Osteocyte (in vitro differentiated cells): ENCODE data around the gene CACFD1. TPM values are rescaled to one million over a fixed set of nuclear protein-coding genes. Genes with fewer than 3 reads are reported as not detected.

Experiments
- DNase-seq: peaks from one replicate; pipeline ENCODE4 v3.0.0; 2021; ENCODE audit warnings: mixed read lengths; ENCODE audit not compliant: unreplicated experiment; ENCODE audit errors: extremely low spot score
- H3K27ac Mint-ChIP-seq: one replicate; pipeline ENCODE4 v1.8.0; 2021; ENCODE audit warnings: mild to moderate bottlenecking, mixed read lengths; ENCODE audit not compliant: unreplicated experiment
- H3K27me3 Mint-ChIP-seq: one replicate; pipeline ENCODE4 v1.8.0; 2021; ENCODE audit warnings: mixed read lengths; ENCODE audit not compliant: unreplicated experiment
- H3K36me3 Mint-ChIP-seq: one replicate; pipeline ENCODE4 v1.8.0; 2021; ENCODE audit warnings: mixed read lengths; ENCODE audit not compliant: unreplicated experiment
- H3K4me1 Mint-ChIP-seq: one replicate; pipeline ENCODE4 v1.8.0; 2021; ENCODE audit warnings: mixed read lengths; ENCODE audit not compliant: unreplicated experiment
- H3K4me3 Mint-ChIP-seq: one replicate; pipeline ENCODE4 v1.8.0; 2021; ENCODE audit warnings: mild to moderate bottlenecking, moderate library complexity, mixed read lengths; ENCODE audit not compliant: unreplicated experiment
- H3K9me3 Mint-ChIP-seq: one replicate; pipeline ENCODE4 v1.8.0; 2021; ENCODE audit warnings: mixed read lengths; ENCODE audit not compliant: unreplicated experiment
- total RNA-seq: library from RNA; stranded (reverse); gene quantifications from 2 replicates; pipeline ENCODE4 v1.2.1, GENCODE V29; 2021
- TF ChIP-seq, protein P1 (sequence below): fragments of 200-600 bp; sonication (generic); IDR thresholded peaks from 2 replicates; pipeline ENCODE4 v1.5.0; 2021; ENCODE audit warnings: antibody characterized with exemption, mild to moderate bottlenecking, moderate library complexity

CACFD1 gene
- total RNA-seq, 1 donor from 2014 or later: 29.3 TPM

DNA sequence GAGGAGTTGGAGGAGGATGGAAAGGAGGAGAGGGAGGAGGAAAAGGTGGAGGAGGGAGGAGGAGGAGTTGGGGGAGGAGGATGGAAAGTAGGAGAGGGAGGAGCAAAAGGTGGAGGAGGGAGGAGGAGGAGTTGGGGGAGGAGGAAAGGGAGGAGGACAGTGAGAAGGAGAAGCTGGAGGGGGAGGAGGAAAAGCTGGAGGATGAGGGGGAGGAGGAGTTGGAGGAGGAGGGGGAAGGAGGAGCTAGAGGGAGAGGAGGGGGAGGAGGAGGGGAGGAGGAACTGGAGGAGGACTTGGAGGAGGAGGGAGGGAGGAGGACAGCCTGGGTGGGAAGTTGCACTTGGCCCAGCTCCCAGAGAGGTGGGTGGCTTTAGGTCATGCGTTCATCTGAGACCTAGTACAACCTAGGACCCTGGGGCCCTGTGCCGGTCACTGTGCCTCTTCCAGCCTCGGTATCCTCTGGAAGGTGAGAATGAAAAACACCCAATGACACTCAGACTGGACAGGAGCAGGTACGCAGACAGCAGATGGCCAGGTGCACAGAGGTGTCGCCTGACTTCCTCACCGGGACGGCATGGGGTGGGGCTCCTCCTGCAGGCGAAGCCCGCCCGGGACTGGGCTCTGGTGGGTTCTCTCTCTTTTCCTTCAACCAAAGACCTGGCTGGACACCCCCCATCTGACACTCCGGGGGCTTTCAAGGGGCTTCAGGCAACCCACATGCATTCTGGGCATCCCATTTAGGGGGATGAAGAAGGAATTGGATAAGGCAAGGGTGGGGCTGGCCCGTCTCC lies 31.3 kb downstream of the CACFD1 start:
- peak overlapping the region; percentile 89 for H3K27ac Mint-ChIP-seq
- TF ChIP-seq, protein P1, sequence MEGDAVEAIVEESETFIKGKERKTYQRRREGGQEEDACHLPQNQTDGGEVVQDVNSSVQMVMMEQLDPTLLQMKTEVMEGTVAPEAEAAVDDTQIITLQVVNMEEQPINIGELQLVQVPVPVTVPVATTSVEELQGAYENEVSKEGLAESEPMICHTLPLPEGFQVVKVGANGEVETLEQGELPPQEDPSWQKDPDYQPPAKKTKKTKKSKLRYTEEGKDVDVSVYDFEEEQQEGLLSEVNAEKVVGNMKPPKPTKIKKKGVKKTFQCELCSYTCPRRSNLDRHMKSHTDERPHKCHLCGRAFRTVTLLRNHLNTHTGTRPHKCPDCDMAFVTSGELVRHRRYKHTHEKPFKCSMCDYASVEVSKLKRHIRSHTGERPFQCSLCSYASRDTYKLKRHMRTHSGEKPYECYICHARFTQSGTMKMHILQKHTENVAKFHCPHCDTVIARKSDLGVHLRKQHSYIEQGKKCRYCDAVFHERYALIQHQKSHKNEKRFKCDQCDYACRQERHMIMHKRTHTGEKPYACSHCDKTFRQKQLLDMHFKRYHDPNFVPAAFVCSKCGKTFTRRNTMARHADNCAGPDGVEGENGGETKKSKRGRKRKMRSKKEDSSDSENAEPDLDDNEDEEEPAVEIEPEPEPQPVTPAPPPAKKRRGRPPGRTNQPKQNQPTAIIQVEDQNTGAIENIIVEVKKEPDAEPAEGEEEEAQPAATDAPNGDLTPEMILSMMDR: no peak
- no peak overlapping the region for H3K4me3 Mint-ChIP-seq
- H3K27me3 Mint-ChIP-seq: no peaks in the 10 kb centered on the region
- H3K9me3 Mint-ChIP-seq: no peaks in the 10 kb centered on the region
- DNase-seq: no peak
- H3K36me3 Mint-ChIP-seq: no peaks in the 10 kb centered on the region
- peaks cover 50% of the 10 kb centered on the region for H3K4me1 Mint-ChIP-seq

DNA sequence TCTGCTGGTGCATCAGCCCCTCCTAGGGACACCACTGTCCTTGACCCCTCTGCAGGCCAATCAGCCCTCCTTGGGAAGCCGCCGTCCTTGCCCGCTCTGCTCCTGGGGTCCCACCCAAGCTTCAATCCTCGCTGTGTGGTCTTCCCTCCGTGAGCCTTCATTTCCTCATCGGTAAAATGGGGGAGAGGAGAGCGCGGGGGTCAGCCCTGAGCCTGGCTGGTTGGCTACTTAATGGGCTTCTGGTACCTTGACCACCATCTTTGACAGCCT lies 31.8 kb downstream of the CACFD1 start:
- no peak for DNase-seq
- H3K9me3 Mint-ChIP-seq: no peaks in the 10 kb centered on the region
- no peaks in the 10 kb centered on the region for H3K36me3 Mint-ChIP-seq
- TF ChIP-seq, protein P1: no peak
- H3K4me3 Mint-ChIP-seq: no peak overlapping the region
- H3K4me1 Mint-ChIP-seq: peaks cover 47% of the 10 kb centered on the region
- H3K27ac Mint-ChIP-seq: peak overlapping the region; percentile 89
- peaks cover 2% of the 10 kb centered on the region for H3K27me3 Mint-ChIP-seq

GRCh38 chr9:133492061-133493021 lies 32.6 kb downstream of the CACFD1 start:
- DNase-seq: no peak
- H3K36me3 Mint-ChIP-seq: no peaks in the 10 kb centered on the region
- peak overlapping the region; percentile 89 for H3K27ac Mint-ChIP-seq
- H3K4me1 Mint-ChIP-seq: peaks cover 47% of the 10 kb centered on the region
- peak overlapping the region; percentile 14 for H3K4me3 Mint-ChIP-seq
- TF ChIP-seq, protein P1: no peak
- H3K9me3 Mint-ChIP-seq: no peaks in the 10 kb centered on the region
- H3K27me3 Mint-ChIP-seq: peaks cover 6% of the 10 kb centered on the region

DNA sequence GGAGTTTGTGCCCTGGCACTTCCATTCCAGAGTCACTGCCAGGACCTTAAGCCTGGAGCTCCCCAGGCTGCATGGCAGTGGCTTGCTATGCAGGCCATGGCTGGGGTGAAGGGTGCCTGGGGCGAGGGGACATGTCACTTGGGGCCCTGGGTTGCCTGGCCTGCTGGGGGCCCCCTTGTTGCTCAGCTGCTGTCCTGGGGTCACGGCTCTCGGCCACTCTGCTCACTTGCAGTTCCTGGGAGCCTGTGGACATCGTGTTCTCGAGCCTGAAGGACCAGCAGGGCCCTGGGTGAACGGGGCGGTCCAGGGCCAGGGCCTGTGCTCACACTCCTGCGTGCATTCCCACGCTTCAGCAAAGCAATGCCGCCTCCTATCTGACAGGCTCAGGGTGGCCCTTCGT lies 33.6 kb downstream of the CACFD1 start:
- Mint-ChIP-seq H3K36me3 (no peaks in the 10 kb centered on the region), H3K4me1 (peaks cover 45% of the 10 kb centered on the region), H3K27ac (peak overlapping the region; percentile 89)

More for the DNA sequence above, 33.6 kb downstream of the CACFD1 start:
- no peaks in the 10 kb centered on the region for H3K9me3 Mint-ChIP-seq
- no peak for DNase-seq
- TF ChIP-seq, protein P1: no peak
- H3K27me3 Mint-ChIP-seq: peaks cover 16% of the 10 kb centered on the region
- no peak overlapping the region for H3K4me3 Mint-ChIP-seq
